ENCODE results near the gene PPP1R9A.

DNA sequence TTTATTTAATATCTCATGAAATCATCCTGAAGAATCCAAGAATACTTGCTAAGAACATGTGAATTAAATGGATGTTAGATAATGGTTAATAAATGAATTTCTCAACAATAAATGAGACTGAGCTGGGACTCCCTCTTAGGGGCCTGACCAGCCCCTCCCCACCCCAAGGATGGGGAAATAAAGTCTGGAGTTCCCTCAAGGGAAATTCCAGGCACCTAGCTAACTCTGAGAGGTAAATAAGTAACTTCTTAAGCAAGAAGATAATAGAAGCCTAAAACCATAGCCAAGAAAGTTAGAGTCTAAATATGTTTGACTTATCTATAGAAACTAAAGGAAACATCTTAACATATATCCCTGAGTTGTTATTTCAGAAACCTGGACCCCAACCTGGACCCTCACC lies 32.2 kb upstream of the PPP1R9A start:
- TF ChIP-seq, protein P1, sequence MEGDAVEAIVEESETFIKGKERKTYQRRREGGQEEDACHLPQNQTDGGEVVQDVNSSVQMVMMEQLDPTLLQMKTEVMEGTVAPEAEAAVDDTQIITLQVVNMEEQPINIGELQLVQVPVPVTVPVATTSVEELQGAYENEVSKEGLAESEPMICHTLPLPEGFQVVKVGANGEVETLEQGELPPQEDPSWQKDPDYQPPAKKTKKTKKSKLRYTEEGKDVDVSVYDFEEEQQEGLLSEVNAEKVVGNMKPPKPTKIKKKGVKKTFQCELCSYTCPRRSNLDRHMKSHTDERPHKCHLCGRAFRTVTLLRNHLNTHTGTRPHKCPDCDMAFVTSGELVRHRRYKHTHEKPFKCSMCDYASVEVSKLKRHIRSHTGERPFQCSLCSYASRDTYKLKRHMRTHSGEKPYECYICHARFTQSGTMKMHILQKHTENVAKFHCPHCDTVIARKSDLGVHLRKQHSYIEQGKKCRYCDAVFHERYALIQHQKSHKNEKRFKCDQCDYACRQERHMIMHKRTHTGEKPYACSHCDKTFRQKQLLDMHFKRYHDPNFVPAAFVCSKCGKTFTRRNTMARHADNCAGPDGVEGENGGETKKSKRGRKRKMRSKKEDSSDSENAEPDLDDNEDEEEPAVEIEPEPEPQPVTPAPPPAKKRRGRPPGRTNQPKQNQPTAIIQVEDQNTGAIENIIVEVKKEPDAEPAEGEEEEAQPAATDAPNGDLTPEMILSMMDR (optimal IDR thresholded peaks at IDR 0.05 in 1 of 3, IDR thresholded peaks at IDR 0.05 in 1 of 3, conservative IDR thresholded peaks at IDR 0.05 in 1 of 3; ENCODE audit: extremely low read depth in 1 of 3, insufficient read depth in 2 of 3, low read length in 3 of 3): no peak
- TF ChIP-seq EZH2 (IDR thresholded peaks at IDR 0.05; ENCODE audit: low read length): no peak

Measured in keratinocyte (primary cell).